Measurements from ENCODE around the gene MGAT4C.

DNA sequence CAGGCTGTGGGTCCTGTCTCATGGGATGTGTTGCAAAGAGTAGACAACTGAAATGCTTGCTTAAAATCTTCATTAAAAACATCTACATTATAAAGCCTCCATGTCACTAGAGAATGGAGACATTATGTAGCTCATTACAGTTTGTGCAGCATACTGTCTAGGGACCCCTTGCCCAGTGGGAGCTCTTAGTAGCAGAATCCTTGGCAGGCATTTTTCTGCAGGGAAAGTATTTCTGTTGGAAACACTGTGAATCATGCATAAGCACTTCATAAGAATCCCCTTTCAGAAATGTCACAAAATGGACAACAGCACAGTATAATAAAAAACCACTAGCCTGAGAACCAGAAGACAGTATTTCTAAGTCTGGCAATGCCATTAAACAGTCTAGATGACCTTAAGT is 174.3 kb downstream of the MGAT4C start:
- TF ChIP-seq POLR2A (IDR thresholded peaks at IDR 0.05), result no peak
- TF ChIP-seq, protein P1, sequence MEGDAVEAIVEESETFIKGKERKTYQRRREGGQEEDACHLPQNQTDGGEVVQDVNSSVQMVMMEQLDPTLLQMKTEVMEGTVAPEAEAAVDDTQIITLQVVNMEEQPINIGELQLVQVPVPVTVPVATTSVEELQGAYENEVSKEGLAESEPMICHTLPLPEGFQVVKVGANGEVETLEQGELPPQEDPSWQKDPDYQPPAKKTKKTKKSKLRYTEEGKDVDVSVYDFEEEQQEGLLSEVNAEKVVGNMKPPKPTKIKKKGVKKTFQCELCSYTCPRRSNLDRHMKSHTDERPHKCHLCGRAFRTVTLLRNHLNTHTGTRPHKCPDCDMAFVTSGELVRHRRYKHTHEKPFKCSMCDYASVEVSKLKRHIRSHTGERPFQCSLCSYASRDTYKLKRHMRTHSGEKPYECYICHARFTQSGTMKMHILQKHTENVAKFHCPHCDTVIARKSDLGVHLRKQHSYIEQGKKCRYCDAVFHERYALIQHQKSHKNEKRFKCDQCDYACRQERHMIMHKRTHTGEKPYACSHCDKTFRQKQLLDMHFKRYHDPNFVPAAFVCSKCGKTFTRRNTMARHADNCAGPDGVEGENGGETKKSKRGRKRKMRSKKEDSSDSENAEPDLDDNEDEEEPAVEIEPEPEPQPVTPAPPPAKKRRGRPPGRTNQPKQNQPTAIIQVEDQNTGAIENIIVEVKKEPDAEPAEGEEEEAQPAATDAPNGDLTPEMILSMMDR (IDR thresholded peaks at IDR 0.05), result no peak

Measured in upper lobe of left lung (tissue), 4 donors.